GM12878 (cell line): ENCODE measurements around the gene ACTR10. TPM values are rescaled to one million over a fixed set of nuclear protein-coding genes. Genes with fewer than 3 reads are reported as not detected.

Source experiments
- ATF7 ChIP-seq: fragments of 450-650 bp; IDR thresholded peaks from 2 replicates; pipeline ENCODE4 v1.6.1; 2016; ENCODE audit warnings: low read depth, mild to moderate bottlenecking
- CBX5 ChIP-seq: sonication (generic); IDR thresholded peaks from 2 replicates; pipeline ENCODE4 v1.6.1; 2016; ENCODE audit warnings: low read depth, moderate library complexity, mild to moderate bottlenecking, inconsistent platforms
- FOS ChIP-seq: IDR thresholded peaks from 3 replicates; pipeline ENCODE4 v1.6.1; 2011; ENCODE audit warnings: borderline replicate concordance; ENCODE audit not compliant: insufficient read length; ENCODE audit errors: extremely low read depth
- FOXM1 ChIP-seq: IDR thresholded peaks from 2 replicates; pipeline ENCODE4 v1.6.1; 2012; ENCODE audit warnings: low read depth, mild to moderate bottlenecking, inconsistent platforms, low read length, moderate library complexity
- GABPA ChIP-seq: IDR thresholded peaks from 2 replicates; pipeline ENCODE4 v1.6.1; 2014; ENCODE audit warnings: antibody characterized with exemption, low read depth, mild to moderate bottlenecking, inconsistent platforms
- HCFC1 ChIP-seq: fragments of 150-350 bp; IDR thresholded peaks from 2 replicates; pipeline ENCODE4 v1.6.1; 2014; ENCODE audit warnings: low read length
- IKZF1 ChIP-seq: fragments of 450-650 bp; conservative IDR thresholded peaks from 2 replicates; pipeline ENCODE4 v1.6.1; 2017; ENCODE audit warnings: antibody characterized with exemption, mild to moderate bottlenecking
- IKZF2 ChIP-seq, 2 experiments: fragments of 450-650 bp; IDR thresholded peaks; 2 replicates each; pipeline ENCODE4 v1.6.1; 2017; ENCODE audit warnings: mild to moderate bottlenecking in 2 of 2, moderate library complexity in 2 of 2
- IRF4 ChIP-seq: IDR thresholded peaks from 2 replicates; pipeline ENCODE4 v1.6.1; 2011; ENCODE audit warnings: low read depth, low read length
- MYC ChIP-seq: IDR thresholded peaks from 2 replicates; pipeline ENCODE4 v1.6.1; 2011; ENCODE audit warnings: mild to moderate bottlenecking, low read length, moderate library complexity, inconsistent platforms; ENCODE audit not compliant: insufficient read depth, insufficient replicate concordance, insufficient read length, severe bottlenecking
- PAX8 ChIP-seq: fragments of 450-650 bp; IDR thresholded peaks from 2 replicates; pipeline ENCODE4 v1.6.1; 2017; ENCODE audit warnings: mild to moderate bottlenecking, moderate library complexity
- POLR2A ChIP-seq: IDR thresholded peaks from 2 replicates; pipeline ENCODE4 v1.6.1; 2011; ENCODE audit warnings: low read depth, mild to moderate bottlenecking, low read length
- SMAD5 ChIP-seq: IDR thresholded peaks from 2 replicates; pipeline ENCODE4 v1.6.1; 2016; ENCODE audit warnings: antibody characterized with exemption, low read depth
- SUZ12 ChIP-seq: fragments of 200-600 bp; sonication (generic); IDR thresholded peaks from one replicate; pipeline ENCODE4 v1.6.1; 2018; ENCODE audit warnings: antibody characterized with exemption, mild to moderate bottlenecking; ENCODE audit not compliant: unreplicated experiment
- polyA plus RNA-seq, 11 experiments: library from polyadenylated mRNA; depleted of rRNA in 4 of 11; unstranded in 6 of 11; stranded (reverse) in 5 of 11; fragments of >200 nt; fragmentation: Nextera tagmentation in 4 of 11; fragmentation: Illumina TruSeq in 1 of 11; extraction: Ambion mirVana in 4 of 11; extraction: Trizol in 1 of 11; gene quantifications; 1 replicate in 1 of 11; 2 replicates in 10 of 11; pipeline versions ENCODE4 v1.2.1 to v1.2.3, GENCODE V29; 2011 to 2016; ENCODE audit warnings: inconsistent platforms in 2 of 11, missing spikeins in 2 of 11, low read depth in 1 of 11
- total RNA-seq, 4 experiments: library from RNA; depleted of rRNA in 3 of 4; stranded (reverse); fragments of >200 nt in 3 of 4; fragmentation: Illumina TruSeq in 1 of 4; extraction: Trizol in 1 of 4; gene quantifications; 2 replicates each; pipeline versions ENCODE4 v1.2.1 to v1.2.3, GENCODE V29; 2013 to 2021
- TF ChIP-seq, protein P1 (sequence below): fragments of 450-650 bp; IDR thresholded peaks from 2 replicates; pipeline ENCODE4 v1.6.1; 2017; ENCODE audit warnings: mild to moderate bottlenecking, moderate library complexity
- TF ChIP-seq, protein P2 (sequence below): fragments of 450-650 bp; formaldehyde crosslinking; IDR thresholded peaks from 2 replicates; pipeline ENCODE4 v1.4.0; 2022; ENCODE audit warnings: mild to moderate bottlenecking, moderate library complexity
- TF ChIP-seq, protein P3 (sequence below): fragments of 450-650 bp; IDR thresholded peaks from 2 replicates; pipeline ENCODE4 v1.6.1; 2017; ENCODE audit warnings: mild to moderate bottlenecking, moderate library complexity
- TF ChIP-seq, protein P4 (sequence below): IDR thresholded peaks from 2 replicates; pipeline ENCODE4 v1.6.1; 2012; ENCODE audit warnings: low read length, inconsistent platforms

ACTR10 gene
- total and polyA plus RNA-seq, 10 of the 15 experiments (the other 5 are each of a cell fraction or from before 2014, with no cell fraction given) = 26.0 to 74.3 (median 38.9) TPM

DNA sequence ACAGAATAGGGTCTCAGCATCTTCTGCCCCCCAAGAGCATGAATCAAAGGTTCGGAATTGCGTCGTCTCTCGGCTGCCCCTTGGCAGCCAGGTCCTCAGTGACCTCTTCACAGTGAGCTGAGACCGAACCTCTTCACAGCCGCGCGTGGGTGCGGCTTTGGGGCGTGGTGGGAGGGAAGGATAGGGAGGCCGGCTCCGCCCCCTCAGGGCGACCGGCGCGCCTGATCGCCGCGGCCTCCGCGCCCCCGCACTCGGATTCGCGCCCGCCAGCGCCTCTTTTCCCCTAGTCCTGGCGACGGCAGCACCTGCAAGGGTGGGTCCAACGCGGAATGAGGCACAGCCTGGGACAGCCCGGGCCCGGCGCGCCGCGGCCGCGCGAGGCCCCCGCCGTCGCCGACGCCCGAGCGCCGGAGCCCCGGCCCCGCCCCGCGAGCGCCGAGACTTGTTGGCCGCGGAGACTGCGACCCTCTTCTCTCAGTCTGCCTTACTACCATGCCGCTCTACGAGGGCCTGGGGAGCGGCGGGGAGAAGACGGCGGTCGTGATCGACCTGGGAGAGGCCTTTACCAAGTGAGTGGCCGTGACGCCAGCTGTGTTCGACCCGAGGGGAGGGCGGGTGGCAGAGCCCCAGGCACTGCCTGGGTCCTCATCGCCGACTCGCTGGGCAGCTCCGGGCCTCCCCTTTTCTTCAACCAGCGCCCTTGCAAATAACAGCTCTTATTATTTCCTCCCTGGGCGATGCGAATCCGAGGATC is at the start of gene ACTR10 (continued):
- TF ChIP-seq, protein P1, sequence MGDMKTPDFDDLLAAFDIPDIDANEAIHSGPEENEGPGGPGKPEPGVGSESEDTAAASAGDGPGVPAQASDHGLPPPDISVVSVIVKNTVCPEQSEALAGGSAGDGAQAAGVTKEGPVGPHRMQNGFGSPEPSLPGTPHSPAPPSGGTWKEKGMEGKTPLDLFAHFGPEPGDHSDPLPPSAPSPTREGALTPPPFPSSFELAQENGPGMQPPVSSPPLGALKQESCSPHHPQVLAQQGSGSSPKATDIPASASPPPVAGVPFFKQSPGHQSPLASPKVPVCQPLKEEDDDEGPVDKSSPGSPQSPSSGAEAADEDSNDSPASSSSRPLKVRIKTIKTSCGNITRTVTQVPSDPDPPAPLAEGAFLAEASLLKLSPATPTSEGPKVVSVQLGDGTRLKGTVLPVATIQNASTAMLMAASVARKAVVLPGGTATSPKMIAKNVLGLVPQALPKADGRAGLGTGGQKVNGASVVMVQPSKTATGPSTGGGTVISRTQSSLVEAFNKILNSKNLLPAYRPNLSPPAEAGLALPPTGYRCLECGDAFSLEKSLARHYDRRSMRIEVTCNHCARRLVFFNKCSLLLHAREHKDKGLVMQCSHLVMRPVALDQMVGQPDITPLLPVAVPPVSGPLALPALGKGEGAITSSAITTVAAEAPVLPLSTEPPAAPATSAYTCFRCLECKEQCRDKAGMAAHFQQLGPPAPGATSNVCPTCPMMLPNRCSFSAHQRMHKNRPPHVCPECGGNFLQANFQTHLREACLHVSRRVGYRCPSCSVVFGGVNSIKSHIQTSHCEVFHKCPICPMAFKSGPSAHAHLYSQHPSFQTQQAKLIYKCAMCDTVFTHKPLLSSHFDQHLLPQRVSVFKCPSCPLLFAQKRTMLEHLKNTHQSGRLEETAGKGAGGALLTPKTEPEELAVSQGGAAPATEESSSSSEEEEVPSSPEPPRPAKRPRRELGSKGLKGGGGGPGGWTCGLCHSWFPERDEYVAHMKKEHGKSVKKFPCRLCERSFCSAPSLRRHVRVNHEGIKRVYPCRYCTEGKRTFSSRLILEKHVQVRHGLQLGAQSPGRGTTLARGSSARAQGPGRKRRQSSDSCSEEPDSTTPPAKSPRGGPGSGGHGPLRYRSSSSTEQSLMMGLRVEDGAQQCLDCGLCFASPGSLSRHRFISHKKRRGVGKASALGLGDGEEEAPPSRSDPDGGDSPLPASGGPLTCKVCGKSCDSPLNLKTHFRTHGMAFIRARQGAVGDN = 0 out of 2 replicates have a peak, but pooled peaks have one; percentile 39
- peak; percentile 64 for TF ChIP-seq HCFC1
- no peak for TF ChIP-seq FOXM1
- TF ChIP-seq FOS = no peak
- TF ChIP-seq PAX8 = no peak
- TF ChIP-seq CBX5 = 0 out of 2 replicates have a peak, but pooled peaks have one; percentile 17
- TF ChIP-seq IKZF1 = peak; percentile 86
- TF ChIP-seq, protein P2, sequence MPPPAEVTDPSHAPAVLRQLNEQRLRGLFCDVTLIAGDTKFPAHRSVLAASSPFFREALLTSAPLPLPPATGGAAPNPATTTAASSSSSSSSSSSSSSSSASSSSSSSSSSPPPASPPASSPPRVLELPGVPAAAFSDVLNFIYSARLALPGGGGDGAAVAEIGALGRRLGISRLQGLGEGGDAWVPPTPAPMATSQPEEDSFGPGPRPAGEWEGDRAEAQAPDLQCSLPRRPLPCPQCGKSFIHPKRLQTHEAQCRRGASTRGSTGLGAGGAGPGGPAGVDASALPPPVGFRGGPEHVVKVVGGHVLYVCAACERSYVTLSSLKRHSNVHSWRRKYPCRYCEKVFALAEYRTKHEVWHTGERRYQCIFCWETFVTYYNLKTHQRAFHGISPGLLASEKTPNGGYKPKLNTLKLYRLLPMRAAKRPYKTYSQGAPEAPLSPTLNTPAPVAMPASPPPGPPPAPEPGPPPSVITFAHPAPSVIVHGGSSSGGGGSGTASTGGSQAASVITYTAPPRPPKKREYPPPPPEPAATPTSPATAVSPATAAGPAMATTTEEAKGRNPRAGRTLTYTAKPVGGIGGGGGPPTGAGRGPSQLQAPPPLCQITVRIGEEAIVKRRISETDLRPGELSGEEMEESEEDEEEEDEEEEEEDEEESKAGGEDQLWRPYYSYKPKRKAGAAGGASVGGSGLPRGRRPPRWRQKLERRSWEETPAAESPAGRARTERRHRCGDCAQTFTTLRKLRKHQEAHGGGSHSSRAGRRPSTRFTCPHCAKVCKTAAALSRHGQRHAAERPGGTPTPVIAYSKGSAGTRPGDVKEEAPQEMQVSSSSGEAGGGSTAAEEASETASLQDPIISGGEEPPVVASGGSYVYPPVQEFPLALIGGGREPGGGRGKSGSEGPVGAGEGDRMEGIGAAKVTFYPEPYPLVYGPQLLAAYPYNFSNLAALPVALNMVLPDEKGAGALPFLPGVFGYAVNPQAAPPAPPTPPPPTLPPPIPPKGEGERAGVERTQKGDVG (CRISPR knock-in tag) = no peak
- TF ChIP-seq, protein P3, sequence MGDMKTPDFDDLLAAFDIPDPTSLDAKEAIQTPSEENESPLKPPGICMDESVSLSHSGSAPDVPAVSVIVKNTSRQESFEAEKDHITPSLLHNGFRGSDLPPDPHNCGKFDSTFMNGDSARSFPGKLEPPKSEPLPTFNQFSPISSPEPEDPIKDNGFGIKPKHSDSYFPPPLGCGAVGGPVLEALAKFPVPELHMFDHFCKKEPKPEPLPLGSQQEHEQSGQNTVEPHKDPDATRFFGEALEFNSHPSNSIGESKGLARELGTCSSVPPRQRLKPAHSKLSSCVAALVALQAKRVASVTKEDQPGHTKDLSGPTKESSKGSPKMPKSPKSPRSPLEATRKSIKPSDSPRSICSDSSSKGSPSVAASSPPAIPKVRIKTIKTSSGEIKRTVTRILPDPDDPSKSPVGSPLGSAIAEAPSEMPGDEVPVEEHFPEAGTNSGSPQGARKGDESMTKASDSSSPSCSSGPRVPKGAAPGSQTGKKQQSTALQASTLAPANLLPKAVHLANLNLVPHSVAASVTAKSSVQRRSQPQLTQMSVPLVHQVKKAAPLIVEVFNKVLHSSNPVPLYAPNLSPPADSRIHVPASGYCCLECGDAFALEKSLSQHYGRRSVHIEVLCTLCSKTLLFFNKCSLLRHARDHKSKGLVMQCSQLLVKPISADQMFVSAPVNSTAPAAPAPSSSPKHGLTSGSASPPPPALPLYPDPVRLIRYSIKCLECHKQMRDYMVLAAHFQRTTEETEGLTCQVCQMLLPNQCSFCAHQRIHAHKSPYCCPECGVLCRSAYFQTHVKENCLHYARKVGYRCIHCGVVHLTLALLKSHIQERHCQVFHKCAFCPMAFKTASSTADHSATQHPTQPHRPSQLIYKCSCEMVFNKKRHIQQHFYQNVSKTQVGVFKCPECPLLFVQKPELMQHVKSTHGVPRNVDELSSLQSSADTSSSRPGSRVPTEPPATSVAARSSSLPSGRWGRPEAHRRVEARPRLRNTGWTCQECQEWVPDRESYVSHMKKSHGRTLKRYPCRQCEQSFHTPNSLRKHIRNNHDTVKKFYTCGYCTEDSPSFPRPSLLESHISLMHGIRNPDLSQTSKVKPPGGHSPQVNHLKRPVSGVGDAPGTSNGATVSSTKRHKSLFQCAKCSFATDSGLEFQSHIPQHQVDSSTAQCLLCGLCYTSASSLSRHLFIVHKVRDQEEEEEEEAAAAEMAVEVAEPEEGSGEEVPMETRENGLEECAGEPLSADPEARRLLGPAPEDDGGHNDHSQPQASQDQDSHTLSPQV = peak; percentile 94
- TF ChIP-seq ATF7 = no peak
- TF ChIP-seq GABPA = no peak
- peak; percentile 91 for TF ChIP-seq MYC
- TF ChIP-seq POLR2A = peak; percentile 86
- no peak for TF ChIP-seq SUZ12
- TF ChIP-seq IRF4 = no peak
- TF ChIP-seq, protein P4, sequence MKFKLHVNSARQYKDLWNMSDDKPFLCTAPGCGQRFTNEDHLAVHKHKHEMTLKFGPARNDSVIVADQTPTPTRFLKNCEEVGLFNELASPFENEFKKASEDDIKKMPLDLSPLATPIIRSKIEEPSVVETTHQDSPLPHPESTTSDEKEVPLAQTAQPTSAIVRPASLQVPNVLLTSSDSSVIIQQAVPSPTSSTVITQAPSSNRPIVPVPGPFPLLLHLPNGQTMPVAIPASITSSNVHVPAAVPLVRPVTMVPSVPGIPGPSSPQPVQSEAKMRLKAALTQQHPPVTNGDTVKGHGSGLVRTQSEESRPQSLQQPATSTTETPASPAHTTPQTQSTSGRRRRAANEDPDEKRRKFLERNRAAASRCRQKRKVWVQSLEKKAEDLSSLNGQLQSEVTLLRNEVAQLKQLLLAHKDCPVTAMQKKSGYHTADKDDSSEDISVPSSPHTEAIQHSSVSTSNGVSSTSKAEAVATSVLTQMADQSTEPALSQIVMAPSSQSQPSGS = no peak
- no peak for TF ChIP-seq IKZF2 (IDR thresholded peaks at IDR 0.05)
- TF ChIP-seq SMAD5 = peak; percentile 58; the same call in 1 of the 2 replicates
